Stromal cell of bone marrow (primary cell): ENCODE measurements around the gene GOLGA8H.
A peak's percentile ranks its signal among the peaks of the same experiment; 100 is the strongest.
"Not testable (repeated sequence)": the region's sequence is repeated elsewhere in the genome, so short reads cannot be mapped to it uniquely, and the experiment has no call there.

Experiments used
- DNase-seq: peaks from one replicate; pipeline ENCODE4 v3.0.0-alpha.2; 2012; ENCODE audit warnings: low read depth

GOLGA8H gene, protein sequence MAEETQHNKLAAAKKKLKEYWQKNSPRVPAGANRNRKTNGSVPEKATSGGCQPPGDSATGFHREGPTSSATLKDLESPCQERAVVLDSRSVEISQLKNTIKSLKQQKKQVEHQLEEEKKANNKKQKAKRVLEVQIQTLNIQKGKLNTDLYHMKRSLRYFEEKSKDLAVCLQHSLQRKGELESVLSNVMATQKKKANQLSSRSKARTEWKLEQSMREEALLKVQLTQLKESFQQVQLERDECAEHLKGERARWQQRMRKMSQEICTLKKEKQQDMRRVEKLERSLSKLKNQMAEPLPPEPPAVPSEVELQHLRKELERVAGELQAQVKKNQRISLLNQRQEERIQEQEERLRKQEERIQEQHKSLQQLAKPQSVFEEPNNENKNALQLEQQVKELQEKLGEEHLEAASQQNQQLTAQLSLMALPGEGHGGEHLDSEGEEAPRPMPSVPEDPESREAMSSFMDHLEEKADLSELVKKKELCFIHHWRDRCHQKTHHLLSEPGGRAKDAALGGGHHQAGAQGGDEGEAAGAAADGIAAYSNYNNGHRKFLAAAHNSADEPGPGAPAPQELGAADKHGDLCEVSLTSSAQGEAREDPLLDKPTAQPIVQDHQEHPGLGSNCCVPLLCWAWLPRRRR

DNA sequence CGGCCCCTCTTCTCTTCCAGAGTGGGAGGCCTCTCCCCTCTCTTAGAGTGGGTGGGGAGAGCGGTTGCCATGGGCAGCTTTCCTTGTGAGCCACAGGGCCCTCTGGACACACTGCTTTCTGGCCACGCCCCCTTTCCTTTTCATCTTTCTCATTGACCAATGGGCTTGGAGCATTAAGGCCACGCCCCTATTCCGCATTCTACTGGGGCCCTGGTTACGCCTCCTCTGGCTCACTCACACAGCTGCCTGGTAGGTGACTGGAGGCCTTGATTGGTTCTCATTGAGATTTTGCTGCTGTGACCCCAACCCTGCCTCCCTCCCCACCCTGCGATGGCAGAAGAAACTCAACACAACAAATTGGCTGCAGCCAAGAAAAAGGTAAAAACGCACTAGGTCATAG is at the start of gene GOLGA8H:
TSS of gene GOLGA8H (plus strand) at position 233 of the 400 bp plus-strand sequence. CDS start at position 331, 98 bp downstream.
- not testable (repeated sequence) for DNase-seq

DNA sequence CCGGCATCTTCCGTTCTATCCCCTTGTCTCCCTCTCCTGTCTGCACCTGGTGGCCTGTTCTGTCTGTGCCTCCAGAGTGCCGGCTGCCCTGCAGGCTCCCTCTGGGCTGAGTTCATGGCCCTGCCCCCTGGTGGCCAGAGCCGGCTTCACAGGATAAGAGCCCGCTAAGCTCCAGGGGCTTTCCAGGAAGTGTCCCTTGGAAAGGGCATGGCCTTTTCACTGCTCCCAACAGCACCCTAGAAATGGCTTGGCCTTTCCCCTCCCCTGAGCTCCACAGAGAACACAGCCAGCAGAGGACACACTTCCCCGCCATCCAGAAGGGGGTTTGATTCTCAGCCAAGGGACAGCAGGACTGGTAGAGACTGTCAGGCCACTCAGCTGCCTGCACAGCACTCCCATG is 36.9 kb upstream of the GOLGA8H start:
- DNase-seq, result not testable (repeated sequence)

DNA sequence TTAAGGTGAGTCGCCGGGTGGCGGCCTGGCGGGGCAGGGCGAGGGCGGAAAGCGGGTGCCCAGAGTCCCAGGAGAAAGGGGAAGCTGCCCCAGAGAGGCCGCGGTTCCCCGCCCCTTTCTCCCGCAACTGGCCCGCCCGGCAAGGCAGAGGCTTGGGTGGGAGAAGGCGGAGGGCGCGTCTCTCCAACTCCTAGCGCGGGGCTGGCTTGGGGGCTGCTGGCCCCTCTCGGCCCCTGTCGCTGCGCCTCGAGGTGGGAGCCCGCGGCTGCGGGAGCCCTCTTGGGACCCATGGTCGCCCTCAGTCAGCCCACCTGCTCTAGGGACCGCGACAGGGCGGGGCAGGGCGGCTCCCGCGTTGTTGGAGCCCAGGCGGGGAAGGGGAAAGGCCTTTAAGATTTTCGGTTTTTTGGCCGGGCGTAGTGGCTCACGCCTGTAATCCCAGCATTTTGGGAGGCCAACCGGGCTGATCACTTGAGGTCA is 30.8 kb upstream of the GOLGA8H start:
- DNase-seq, result not testable (repeated sequence)

DNA sequence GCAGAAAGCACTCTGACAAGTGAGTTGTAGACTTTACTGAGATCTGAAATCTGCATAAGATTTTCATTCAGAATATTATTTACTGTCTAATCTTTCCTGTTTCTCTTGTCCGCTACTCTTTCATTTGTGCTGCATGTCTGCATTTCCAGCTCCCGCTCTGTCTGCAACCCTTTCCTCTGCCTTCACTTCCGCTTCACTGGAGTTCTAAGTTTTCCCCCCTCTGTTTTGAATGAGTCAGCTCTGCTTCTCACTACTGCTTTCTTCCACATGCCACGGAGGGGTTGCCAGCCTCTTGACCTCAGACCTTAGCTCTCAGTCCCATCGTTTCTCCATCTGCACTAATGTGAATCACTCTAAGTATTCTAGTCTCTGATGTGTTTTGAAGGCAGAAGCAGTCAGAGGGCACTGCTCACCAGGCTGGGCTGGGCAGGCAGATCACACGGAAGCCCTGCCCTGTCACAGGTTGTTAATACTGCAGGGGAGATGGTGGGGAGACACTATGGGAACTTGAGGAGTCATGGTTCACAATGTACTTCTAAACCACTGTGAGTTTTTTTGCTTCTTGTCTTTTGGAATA is 24.3 kb upstream of the GOLGA8H start:
- DNase-seq, result not testable (repeated sequence)

DNA sequence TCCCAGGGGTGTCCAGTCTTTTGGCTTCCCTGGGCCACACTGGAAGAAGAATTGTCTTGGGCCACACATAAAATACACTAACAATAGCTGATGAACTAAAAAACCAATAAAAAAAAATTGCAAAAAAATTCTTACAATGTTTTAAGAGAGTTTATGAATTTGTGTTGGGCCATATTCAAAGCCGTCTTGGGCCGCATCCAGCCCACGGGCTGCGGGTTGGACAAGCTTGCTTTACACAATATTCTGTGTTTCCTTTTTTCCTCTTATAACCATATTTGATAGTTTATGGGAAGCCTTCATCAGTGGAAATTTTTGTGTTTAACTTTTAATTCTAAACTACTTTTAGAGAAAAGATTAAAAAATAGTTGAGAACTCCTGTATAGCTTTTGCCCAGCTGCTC is 23.1 kb upstream of the GOLGA8H start:
- not testable (repeated sequence) for DNase-seq

DNA sequence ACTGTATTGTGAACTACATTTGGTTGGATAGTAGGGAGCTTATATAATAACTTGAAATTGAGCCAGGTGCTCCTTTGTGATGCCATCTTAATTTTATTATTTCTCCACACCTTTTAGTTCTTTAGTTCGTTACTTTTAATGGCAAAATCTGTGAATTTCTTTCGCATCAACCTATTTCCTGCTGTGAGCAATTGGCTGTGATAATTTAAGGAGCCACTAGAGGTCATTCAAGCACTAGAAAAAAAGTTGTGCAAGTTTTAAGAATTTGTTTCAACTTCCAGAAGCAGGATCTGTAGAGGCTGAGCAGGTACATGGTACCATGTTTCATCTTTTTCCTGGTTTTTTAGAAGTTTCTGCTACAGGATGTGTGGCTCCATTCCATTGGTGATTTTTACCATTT is 4.9 kb upstream of the GOLGA8H start:
- not testable (repeated sequence) for DNase-seq

DNA sequence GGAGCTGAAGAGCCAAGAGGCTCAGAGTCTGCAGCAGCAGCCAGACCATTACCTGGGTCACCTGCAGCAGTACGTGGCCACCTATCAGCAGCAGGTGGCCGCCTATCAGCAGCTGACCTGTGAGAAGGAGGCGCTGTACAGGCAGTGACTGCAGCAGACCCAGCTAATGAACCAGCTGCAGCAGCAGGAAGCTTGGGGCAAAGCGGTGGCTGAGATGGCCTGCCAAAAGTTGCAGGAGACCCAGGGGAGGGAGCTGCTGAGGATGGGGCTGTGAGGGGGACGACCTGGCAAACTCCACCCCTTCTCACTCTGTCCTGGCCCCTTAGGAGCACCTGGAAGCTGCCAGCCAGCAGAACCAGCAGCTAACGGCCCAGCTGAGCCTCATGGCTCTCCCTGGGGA is 8.4 kb downstream of the GOLGA8H start:
- DNase-seq, result not testable (repeated sequence)

DNA sequence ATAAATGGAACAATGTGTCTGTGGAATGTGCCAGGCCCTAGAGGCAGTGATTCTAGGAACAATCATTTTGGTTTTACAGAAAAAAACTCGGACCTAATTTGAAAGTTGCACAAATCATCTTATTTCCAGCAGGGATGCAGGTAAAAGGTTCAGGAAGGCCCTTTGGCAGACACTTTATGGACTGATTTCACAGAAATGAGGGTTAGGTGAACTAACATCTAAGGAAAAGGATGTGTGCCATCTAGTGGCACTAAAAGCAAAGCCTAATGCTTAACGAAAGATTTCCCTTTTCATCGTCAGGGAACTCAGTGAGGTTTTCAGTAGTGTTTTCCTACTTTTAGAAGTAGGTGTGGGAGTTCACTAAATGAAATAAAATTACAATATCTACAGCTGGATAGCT is 17.5 kb downstream of the GOLGA8H start:
- DNase-seq, result not testable (repeated sequence)

DNA sequence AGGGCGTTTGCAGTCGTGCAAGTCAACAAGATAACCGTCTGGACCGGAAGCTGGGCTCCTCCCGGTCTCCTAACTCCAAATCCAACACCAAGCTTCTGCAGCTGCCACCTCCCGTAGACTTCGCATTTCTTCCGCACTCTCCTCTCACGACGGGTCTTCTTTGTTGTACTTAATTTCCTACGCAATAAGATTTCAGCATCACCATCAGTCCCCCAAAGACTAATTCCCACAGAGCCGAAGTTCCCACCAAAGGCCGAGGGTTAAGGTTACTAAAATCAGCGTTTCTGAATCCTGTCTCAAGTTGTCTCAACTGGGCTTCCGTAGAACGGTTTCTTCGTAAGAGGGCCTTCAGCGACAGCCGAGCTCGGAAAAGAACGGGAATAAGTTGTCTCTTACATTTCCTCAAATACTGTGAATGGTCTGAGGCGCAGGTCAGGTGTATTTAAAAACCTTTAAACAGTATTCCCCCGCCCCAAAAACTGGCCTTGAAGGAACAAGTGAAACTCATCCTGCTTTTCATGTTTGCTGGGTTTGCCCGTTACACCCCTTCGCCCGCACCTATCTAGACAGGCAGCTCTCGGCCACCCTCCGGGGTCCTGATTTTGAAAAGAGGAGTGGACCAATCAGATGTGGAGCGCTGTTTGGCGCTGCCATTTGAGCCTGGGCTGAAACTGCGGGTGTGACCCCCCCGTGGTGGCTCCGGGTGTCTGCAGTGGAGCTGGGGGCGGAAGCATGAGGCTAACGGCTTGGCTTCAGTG is 21.8 kb downstream of the GOLGA8H start, which contains the start of gene ARHGAP11B:
TSS of gene ARHGAP11B (plus strand) at position 693 of the 758 bp plus-strand sequence.
- DNase-seq, result peak; percentile 97

DNA sequence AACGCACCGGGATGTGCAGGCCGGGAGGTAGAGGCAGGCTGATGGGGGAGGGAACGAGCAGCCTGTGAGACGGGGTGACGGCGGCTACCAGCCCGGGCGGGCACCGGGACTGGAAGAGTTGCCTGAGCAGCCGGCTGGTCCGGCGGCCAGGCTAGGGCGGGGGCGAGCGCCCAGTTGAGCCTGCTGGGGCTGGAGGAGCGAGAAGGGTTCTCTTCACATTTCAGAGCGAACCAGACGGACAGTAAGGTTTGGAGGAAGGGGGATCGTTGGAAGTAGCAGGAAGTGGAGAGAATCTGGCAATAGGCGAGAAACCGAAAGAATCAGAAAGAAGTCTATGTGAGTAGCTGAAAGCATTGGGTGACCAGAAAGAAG is 22.4 kb downstream of the GOLGA8H start:
- not testable (repeated sequence) for DNase-seq

DNA sequence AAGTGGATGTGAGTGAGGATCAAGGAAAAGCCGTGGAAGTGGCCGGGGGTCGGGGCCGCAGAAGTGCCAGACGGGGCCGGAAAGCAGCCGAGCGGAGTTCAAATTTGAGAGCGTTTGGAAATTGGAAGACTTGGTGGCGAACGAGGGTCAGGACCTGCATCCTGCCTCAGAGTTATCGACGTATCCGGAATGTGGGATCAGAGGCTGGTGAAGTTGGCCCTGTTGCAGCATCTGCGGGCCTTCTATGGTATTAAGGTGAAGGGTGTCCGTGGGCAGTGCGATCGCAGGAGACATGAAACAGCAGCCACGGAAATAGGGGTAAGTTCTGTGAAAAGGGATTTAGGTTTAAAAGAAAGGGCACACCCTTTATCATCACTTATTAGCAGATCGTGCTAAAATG is 22.8 kb downstream of the GOLGA8H start:
- not testable (repeated sequence) for DNase-seq

DNA sequence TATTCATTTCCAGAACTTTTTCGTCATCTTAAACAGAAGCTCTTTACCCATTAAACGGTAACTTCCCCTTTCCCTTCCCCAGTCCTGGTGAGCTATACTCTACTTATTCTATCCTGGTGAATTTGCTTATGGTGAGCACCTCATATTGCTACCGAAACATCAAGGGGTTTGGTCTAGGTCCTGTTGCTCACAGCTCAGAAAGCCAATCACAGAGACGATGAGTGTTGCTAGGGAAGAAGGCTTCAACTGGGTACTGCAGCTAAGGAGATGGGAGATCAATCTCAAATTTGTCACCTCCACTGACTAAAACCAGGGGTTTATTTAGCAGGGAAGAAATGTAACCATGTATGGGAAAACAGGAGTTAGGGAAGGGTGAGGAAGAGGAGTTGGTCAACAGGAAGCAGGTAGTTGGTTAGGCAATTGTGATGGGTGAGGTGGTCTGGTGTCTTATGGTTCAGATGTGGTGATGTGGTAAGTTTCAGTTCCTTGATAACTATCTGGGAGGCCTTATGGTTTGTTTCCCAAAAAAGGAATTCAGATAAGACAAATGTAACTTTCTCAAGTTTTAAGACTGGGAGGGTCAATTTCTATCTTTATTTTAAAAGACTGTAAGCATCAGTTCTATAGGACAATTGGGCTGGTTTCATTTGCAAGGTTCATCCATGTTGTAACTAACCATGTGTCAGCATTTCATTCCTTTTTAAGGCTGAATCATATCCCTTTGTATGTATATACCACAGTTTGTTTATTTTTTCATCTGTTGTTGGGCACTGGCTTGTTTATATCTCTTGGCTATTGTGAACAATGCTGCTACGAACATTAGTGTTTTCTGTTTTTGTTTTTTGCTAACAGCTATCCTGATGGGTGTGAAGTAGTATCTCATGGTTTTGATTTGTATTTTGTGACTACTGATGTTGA is 46.4 kb downstream of the GOLGA8H start:
- DNase-seq, result no peak

DNA sequence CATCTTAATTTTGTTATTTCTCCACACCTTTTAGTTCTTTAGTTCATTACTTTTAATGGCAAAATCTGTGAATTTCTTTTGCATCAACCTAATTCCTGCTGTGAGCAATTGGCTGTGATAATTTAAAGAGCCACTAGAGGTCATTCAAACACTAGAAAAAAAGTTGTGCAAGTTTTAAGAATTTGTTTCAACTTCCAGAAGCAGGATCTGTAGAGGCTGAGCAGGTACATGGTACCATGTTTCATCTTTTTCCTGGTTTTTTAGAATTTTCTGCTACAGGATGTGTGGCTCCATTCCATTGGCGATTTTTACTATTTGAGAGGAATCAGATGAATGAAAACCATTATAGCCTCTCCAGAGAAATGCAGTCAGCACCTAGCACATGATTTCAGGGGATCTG is 57.3 kb downstream of the GOLGA8H start:
- DNase-seq, result not testable (repeated sequence)
